LNCAP (cell line): Measurements from ENCODE around the gene GPT2.

Experiments
- CTCF ChIP-seq: fragments of 450-650 bp; IDR thresholded peaks from 2 replicates; pipeline ENCODE4 v1.5.1; 2017; ENCODE audit warnings: mild to moderate bottlenecking

The GPT2 gene

DNA sequence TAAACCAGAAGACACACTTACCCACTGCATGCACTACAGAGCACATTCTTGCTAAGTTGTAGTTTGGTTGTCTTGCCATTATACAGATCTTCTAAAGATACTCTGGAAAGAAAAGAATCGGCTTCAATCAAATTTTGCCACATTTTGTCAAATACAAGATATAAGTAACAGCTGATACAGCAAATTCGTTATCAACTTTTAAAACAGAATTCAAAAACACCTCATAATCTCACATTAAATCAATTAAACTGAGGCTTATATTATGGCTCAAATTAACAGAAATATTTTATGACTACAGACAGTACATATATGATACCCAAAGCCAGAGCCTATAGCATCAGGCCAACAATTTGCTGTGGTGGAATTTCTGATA lies 83.9 kb downstream of the GPT2 start:
- TF ChIP-seq CTCF = no peak

- TF ChIP-seq CTCF = no peak
Measured at GRCh38 chr16:46970089-46970488, 85.9 kb downstream of the GPT2 start.

DNA sequence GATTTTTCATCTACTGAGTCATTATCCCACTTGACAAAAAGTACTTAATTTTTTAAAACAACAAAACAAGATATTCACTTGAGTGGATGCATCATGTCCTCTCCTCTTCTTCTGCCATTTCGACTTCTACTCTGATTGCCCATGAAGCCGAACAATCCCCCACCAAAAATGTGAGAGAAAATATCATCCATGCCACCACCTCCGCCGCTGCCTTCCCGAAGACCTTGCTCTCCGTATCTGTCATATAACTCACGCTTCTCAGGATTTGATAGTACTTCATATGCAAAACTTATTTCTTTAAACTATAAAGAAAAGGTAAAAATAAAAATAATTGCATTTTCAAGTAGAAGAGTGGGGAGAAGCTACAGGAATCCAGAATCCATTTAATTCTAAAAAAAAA lies 87.1 kb downstream of the GPT2 start:
- TF ChIP-seq CTCF = no peak

GRCh38 chr16:46972429-46973206 lies 88.5 kb downstream of the GPT2 start:
- no peak for TF ChIP-seq CTCF

- no peak for TF ChIP-seq CTCF
Measured at GRCh38 chr16:46973207-46973995, 89.2 kb downstream of the GPT2 start, which contains the start of gene DNAJA2. TSS of gene DNAJA2 (minus strand) at chr16:46973674. CDS start at chr16:46973572, 102 bp downstream.

- no peak for TF ChIP-seq CTCF
Measured at GRCh38 chr16:46973996-46974324, 89.8 kb downstream of the GPT2 start.

GRCh38 chr16:46974352-46974751 lies 90.2 kb downstream of the GPT2 start:
- no peak for TF ChIP-seq CTCF
